ES-I3 (cell line): Measurements from ENCODE around the gene EEF2KMT.

Experiments used
- H3K36me3 ChIP-seq: 2 replicates; pipeline ENCODE4 v1.6.1; 2013; ENCODE audit warnings: mild to moderate bottlenecking, low read length, control low read depth, moderate library complexity; ENCODE audit not compliant: insufficient read depth
- H3K4me1 ChIP-seq: 2 replicates; pipeline ENCODE4 v1.6.1; 2013; ENCODE audit warnings: mild to moderate bottlenecking, control low read depth, low read length; ENCODE audit not compliant: insufficient read depth
- H3K9ac ChIP-seq: 2 replicates; pipeline ENCODE4 v1.6.1; 2013; ENCODE audit warnings: low read depth, mild to moderate bottlenecking, low read length, moderate library complexity
- H3K9me3 ChIP-seq: 2 replicates; pipeline ENCODE4 v1.6.1; 2013; ENCODE audit warnings: mild to moderate bottlenecking, low read length, moderate library complexity; ENCODE audit not compliant: control insufficient read depth, insufficient read depth

The EEF2KMT gene

GRCh38 chr16:5069854-5070253 lies 27.7 kb downstream of the EEF2KMT start:
- H3K36me3 ChIP-seq = no peaks in the 10 kb centered on the region
- H3K4me1 ChIP-seq = peaks cover 4% of the 10 kb centered on the region; the same call in 1 of the 2 replicates
- H3K9me3 ChIP-seq = no peaks in the 10 kb centered on the region
- no peak overlapping the region for H3K9ac ChIP-seq

DNA sequence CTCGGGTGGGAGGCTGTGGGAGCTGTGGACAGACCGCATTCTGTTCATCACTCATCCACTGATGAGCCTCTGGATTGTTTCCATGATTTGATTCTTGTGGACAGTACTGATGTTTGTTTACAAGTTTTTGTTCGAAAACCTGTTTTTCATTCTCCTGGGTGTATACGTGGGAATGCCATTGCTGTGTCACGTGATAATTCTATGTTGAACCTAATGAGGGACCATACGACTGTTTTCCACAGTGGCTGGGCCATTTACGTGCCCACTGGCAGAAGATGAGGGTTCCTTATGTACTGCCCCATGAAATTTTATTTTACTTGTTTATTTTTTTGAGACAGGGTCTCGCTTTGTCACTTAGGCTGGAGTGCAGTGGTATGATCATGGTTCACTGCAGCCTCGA lies 28.5 kb downstream of the EEF2KMT start:
- H3K9me3 ChIP-seq = no peaks in the 10 kb centered on the region
- H3K36me3 ChIP-seq = no peaks in the 10 kb centered on the region
- H3K4me1 ChIP-seq = peaks cover 4% of the 10 kb centered on the region; the same call in 1 of the 2 replicates
- H3K9ac ChIP-seq = no peak overlapping the region

GRCh38 chr16:5066511-5066910 lies 31.1 kb downstream of the EEF2KMT start:
- H3K9me3 ChIP-seq = no peaks in the 10 kb centered on the region
- H3K36me3 ChIP-seq = no peaks in the 10 kb centered on the region
- H3K4me1 ChIP-seq = peaks cover 4% of the 10 kb centered on the region; the same call in 1 of the 2 replicates
- no peak overlapping the region for H3K9ac ChIP-seq

GRCh38 chr16:5065813-5066212 lies 31.8 kb downstream of the EEF2KMT start, which contains the start of gene C16orf89:
Gene C16orf89 (minus strand): TSS chr16:5065956. CDS start chr16:5065908, 48 bp downstream.
- Histone ChIP-seq H3K9ac (no peak within 1 kb of the TSS), H3K36me3 (no peaks in the 10 kb centered on the region), H3K9me3 (no peaks in the 10 kb centered on the region)

DNA sequence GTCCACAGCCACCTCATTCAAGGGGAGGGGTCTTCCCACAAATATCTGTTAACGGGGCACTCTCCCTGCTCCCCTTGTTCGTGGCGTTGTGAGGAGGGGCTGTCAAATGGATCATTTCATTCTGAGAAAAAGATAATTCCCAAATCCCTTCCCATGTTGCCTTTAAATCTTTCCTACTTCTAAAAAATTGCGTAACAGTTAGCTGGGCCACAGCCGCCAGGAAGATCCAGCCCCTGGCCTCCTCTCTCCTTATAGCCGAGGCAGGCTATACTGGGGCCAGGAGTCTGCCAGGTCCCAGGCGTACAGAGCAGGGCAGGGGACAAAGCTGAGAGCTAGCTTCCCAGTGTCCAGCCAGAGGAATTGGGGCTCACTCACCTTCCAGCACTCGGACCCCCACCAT lies 32.3 kb downstream of the EEF2KMT start:
- Histone ChIP-seq H3K36me3 (no peaks in the 10 kb centered on the region), H3K9me3 (no peaks in the 10 kb centered on the region), H3K4me1 (peaks cover 6% of the 10 kb centered on the region; the same call in 1 of the 2 replicates), H3K9ac (no peak overlapping the region)

More at GRCh38 chr16:5065813-5066212, 31.8 kb downstream of the EEF2KMT start, which contains the start of gene C16orf89:
- H3K4me1 ChIP-seq = peaks cover 4% of the 10 kb centered on the region; the same call in 1 of the 2 replicates

GRCh38 chr16:5064915-5065314 lies 32.7 kb downstream of the EEF2KMT start:
- Histone ChIP-seq H3K9me3 (no peaks in the 10 kb centered on the region), H3K9ac (no peak overlapping the region), H3K36me3 (no peaks in the 10 kb centered on the region), H3K4me1 (peaks cover 10% of the 10 kb centered on the region)

DNA sequence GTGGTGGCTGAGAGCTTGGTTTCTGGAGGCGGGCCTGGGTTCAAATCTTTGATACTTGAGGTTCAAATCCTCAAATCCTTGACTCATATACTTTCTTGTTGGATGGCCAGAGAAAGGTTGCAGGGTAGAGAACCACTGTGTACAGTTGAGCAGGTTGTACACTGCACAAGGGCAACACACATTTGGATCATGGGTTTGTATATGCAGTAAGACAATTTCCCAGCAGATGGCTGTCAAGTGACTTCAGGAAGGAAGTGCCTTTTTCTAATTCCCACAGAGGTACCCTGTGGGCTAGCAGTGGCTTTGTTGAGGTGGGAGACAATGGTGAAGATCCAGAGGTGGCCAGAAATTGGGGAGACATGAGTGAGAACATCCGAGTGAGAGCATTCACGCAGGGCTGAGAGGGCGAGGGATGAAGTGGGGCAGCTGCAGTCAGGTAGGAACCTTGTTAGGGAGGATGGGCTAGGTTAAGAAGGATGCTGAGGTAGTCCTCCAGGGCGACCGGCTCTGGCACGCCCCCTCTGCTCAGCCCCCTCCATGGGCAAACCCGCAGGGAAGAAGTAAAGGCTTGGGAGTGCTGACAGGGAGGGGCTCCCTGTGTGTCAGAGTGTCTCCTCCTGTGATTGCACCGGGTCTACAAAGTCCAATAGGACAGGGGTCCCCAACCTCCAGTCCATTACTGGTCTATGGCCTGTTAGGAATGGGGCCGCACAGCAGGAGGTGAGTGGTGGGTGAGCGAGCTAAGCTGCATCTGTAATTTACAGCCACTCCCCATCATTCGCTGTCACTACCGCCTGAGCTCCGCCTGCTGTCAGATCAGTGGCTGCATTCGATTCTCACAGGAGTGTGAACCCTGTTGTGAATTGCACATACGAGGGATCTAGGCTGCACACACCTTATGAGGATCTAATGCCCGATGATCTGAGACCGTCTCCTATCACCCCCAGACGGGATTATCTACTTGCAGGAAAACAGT lies 34.5 kb downstream of the EEF2KMT start:
- Histone ChIP-seq H3K36me3 (no peaks in the 10 kb centered on the region), H3K9ac (no peak overlapping the region)

GRCh38 chr16:5062051-5062450 lies 35.5 kb downstream of the EEF2KMT start:
- H3K9me3 ChIP-seq = no peaks in the 10 kb centered on the region
- no peak overlapping the region for H3K9ac ChIP-seq
- H3K36me3 ChIP-seq = no peaks in the 10 kb centered on the region
- peaks cover 12% of the 10 kb centered on the region; the same call in 1 of the 2 replicates for H3K4me1 ChIP-seq

More for the DNA sequence above, 34.5 kb downstream of the EEF2KMT start:
- Histone ChIP-seq H3K9me3 (no peaks in the 10 kb centered on the region), H3K4me1 (peaks cover 15% of the 10 kb centered on the region)

DNA sequence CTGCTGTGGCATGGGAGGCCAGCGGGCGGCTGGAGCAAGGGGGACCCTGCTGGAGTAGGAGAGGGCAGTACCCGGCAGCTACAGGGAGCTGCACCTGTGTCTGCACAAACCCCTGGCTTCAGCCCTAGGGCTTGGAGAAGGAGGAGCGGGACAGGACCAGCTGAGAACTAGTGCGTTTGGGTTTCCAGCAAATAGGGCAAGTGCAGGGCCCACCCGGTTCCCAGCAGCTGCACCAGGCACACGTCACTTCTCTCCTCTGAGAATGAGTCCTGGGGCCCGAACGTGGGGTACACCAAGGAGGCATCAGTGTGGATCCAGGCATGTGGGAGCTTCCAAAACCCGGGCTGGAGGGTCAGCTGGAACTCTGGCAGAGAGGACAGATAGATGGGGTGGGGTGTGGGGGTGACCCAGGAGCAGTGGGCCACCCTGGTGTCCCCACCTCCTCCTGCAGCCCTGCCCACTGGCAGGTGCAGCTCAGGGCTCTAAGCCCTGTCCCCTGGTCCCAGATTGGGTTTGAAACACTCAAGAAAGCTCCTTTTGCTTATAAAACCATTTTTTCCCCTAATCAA lies 37.4 kb downstream of the EEF2KMT start:
- Histone ChIP-seq H3K36me3 (no peaks in the 10 kb centered on the region), H3K9me3 (no peaks in the 10 kb centered on the region), H3K4me1 (peaks cover 12% of the 10 kb centered on the region; the same call in 1 of the 2 replicates), H3K9ac (no peak overlapping the region)

- no peak overlapping the region for H3K9ac ChIP-seq
- H3K4me1 ChIP-seq = peaks cover 12% of the 10 kb centered on the region; the same call in 1 of the 2 replicates
- H3K36me3 ChIP-seq = no peaks in the 10 kb centered on the region
- H3K9me3 ChIP-seq = no peaks in the 10 kb centered on the region
These were observed 38.1 kb downstream of the EEF2KMT start for GRCh38 chr16:5059386-5060072.

- Histone ChIP-seq H3K36me3 (no peaks in the 10 kb centered on the region), H3K9ac (no peak overlapping the region), H3K9me3 (no peaks in the 10 kb centered on the region), H3K4me1 (peaks cover 12% of the 10 kb centered on the region; the same call in 1 of the 2 replicates)
These were observed 39.1 kb downstream of the EEF2KMT start for GRCh38 chr16:5058476-5058875.

- H3K9me3 ChIP-seq = no peaks in the 10 kb centered on the region
- peaks cover 12% of the 10 kb centered on the region; the same call in 1 of the 2 replicates for H3K4me1 ChIP-seq
- H3K36me3 ChIP-seq = no peaks in the 10 kb centered on the region
- no peak overlapping the region for H3K9ac ChIP-seq
These were observed 41.2 kb downstream of the EEF2KMT start for GRCh38 chr16:5056352-5056751.

- no peaks in the 10 kb centered on the region for H3K36me3 ChIP-seq
- peaks cover 8% of the 10 kb centered on the region; the same call in 1 of the 2 replicates for H3K4me1 ChIP-seq
- no peak overlapping the region for H3K9ac ChIP-seq
- no peaks in the 10 kb centered on the region for H3K9me3 ChIP-seq
These were observed 42.4 kb downstream of the EEF2KMT start for GRCh38 chr16:5054876-5055865.
